ENCODE results near the gene PTBP3.

DNA sequence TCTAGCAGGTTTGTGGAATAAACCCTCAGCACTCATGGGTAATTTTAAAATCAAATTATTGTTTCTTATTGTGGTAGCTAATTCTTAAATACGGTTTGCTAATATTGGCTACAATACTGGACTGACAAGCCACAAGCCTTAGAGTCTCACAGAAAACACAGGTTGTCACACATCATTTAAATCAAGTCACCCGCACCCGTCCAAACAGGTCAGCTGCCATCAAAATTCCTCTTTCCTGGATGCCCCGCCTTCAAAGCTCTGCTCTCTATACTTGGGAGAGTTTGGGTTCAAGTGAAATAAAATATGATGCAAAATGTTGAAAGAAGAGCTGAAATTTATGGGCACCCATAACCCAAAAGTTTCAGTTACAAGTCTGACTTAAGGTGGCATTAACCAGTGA, 146.0 kb downstream of the PTBP3 start:
- no peak for TF ChIP-seq EZH2 (IDR thresholded peaks at IDR 0.05; ENCODE audit: low read length, unreplicated experiment)
- TF ChIP-seq CTCF (conservative IDR thresholded peaks at IDR 0.05; ENCODE audit: low read depth, low read length), result no peak
- no peak for TF ChIP-seq EZH2phosphoT487 (IDR thresholded peaks at IDR 0.05; ENCODE audit: borderline replicate concordance, low read length)

All from PC-3 (cell line).